Stimulated activated CD8-positive, alpha-beta memory T cell treated with anti-CD3 and anti-CD28 coated beads, Interleukin-7, amount 100 ng/mL, for 1 hour (primary cell): ENCODE data around the gene GALNT12.

Source experiments
- DNase-seq, 2 donors: peaks; one replicate each; pipeline ENCODE4 v3.0.0-alpha.2; 2020; ENCODE audit warnings: low read depth in 2 of 2

The GALNT12 gene

DNA sequence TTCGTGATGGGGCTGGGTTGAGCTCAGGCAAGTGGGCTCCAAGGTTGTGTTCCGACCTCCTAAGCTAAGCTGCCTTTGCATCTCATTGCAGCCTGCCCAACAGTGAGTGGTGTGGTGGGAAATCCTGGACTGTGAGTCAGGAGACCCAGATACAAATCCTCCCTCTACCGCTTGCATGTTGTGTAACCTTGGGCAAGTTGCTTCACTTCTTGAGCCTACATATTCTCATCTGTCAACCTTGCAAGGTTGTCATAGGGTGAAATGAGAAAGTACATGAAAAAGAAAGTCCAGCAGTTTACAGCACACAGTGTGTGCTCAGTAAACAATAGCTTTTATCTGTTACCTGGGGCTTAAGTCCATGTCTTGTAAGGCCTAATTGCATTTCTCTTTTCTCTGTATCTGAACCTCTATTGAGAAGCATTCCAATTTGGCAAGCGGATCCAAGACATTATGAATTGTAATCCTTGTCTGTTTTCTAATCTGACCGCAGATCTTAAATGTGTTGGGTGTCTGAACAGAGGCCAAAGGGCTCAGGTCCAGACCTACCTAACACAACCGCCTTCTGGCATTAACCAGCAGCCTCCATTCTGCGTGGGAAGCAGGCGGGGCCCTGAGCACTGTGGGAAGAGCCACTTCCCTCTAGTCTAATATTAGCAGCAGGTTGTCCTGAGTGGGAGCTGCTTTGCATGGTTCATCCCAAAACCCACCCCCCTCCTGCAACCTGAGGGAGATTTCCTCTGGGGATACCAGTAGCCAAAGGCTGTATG is 1.8 kb upstream of the GALNT12 start:
- DNase-seq = no peak

DNA sequence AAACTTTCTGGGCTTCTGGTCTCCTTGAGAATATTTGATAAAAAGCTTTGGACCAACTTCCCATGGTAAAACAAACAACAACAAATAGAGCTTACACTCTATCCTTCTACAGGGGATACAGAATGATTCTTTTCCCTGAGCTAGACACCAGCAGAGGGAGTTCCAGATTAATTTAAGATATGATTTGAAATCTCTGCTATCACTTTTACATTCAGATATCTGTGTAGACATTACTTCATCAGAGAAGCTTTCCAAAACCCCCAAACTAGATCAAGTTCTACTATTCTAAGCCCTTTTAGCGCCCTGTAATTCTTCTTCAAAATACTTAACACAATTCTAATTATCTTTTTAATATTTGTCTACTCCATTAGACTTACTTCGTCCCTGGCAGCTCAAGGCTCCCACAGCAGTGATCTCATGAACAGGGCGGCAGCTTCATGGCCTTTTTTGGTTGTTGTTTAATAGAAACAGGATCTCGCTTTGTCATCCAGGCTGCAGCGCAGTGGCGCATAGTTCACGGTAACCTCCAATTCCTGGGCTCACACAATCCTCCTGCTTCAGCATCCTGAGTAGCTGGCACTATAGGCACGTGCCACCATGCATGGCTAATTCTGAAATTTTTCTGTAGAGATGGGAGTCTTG is 955 bp upstream of the GALNT12 start:
- no peak for DNase-seq

DNA sequence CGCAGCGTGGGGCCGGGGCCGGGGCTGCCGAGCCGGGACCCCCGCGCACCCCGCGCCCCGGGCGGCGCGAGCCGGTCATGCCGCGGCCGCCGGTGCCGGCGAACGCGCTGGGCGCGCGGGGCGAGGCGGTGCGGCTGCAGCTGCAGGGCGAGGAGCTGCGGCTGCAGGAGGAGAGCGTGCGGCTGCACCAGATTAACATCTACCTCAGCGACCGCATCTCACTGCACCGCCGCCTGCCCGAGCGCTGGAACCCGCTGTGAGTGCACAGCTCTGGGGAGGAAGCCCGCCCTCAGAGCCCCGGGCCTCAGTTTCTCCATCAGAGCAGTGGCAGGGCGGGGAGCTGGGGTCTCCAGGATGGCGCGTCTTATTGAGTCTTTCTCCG is 335 bp downstream of the GALNT12 start:
- DNase-seq = no peak

DNA sequence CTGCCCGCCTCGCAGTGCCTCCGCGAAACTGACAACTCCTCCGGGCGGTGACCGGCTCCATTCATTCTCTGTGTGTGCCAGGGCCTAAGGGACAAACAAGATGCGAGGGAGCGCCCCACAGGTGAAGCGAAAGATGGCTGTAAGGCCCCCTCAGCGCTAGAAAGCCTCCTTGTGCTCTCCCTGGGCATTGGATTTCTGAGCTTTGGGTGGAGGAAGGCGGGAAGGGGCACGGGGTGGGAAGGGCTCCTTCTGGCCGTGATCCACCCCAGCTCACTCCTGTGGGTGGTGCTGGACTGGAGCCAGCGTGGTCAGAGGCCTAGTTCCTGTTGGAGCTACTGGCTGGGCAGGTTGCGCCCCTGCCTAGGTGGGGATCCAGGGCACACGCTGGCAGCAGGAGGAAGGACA is 943 bp downstream of the GALNT12 start:
- DNase-seq = no peak

DNA sequence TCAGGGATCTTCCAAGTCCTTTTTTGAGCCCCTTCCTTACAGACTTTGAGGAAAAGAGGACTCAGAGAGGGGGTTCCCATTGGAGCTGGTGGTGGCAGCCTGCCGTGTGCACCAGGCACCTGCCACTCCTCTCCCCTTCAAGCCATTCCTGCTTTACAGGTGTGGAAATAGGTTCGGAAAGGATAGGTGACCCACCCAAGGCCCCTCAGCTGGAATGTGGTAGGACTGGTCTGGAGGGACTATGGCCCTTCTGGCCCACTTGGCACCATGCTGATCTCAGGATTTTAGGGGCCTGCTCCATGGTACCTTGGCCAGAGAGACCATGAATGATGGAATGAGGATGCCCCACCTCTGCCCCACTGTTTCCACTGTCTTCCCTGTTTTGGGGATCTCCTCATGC is 1.4 kb downstream of the GALNT12 start:
- DNase-seq = no peak

DNA sequence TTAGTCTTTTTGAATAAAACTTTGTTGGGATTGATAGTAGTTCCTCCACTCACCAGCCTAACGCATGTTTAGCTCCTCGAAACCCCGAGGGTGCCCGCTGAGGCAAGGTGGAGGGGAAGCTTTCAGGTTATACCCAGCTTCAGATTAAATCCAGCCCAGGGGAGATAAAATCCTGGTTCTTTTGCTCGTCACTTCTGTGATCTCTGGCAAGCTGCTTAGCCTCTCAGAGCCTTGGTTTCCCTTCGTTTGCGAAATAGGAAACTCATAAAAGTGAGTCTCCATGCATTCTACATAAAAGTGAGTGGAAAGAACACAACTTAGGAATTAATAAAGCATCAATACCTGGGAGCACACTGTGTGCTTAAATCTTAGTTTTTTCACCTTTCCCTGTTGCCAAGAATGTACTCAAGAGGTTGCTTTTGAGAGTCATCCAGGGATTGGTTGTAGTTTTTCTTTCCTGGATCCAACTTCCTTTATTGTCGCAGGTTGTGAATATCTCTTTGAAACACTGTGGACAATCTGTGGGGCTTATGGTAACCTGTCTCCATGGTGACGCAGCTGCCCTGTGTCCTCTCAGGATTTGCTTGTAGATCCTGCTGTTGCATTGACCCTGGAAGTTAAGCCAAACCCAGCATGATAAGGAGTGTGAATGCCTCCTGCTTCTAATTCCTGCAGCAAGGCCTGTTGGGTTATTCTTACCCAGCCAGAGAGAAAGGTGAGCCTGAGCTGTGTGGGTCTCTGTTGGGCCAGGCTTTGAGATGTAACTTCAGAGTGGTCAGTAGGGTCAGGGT is 2.0 kb downstream of the GALNT12 start:
- DNase-seq = no peak

DNA sequence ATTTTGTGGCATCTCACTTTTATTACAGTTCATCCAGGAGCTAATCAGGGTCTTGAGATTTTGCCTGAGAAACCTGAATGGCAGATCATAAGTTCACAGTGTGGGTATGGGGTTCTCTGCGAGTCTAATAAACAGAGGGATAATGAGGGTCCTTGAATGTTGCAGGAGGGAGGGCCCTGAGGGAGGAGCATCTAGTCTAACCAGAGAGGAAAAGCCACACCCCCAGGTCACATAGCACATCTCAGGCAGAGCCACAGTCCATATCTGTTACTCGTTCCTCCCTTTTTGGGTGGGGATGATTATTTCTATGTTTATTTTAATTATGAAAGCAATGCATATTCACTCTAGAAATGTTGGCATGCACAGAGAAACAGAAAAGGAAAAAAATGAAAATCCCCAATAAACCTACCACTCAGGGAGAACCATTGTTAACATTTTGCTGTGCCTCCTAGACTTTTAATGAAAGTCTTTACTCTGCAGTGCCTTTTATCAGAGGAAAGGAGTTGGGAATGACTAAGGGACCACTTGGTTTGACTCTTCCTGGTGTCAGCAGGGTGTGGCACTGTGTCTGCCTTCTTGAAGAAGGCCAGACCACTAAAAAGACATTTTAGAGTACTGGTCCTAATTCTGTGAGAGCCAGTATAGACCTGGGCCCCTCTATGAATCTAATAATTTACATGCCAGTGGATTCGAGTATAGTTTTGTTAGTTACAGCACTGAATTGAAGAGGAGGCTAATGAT is 2.8 kb downstream of the GALNT12 start:
- no peak for DNase-seq

DNA sequence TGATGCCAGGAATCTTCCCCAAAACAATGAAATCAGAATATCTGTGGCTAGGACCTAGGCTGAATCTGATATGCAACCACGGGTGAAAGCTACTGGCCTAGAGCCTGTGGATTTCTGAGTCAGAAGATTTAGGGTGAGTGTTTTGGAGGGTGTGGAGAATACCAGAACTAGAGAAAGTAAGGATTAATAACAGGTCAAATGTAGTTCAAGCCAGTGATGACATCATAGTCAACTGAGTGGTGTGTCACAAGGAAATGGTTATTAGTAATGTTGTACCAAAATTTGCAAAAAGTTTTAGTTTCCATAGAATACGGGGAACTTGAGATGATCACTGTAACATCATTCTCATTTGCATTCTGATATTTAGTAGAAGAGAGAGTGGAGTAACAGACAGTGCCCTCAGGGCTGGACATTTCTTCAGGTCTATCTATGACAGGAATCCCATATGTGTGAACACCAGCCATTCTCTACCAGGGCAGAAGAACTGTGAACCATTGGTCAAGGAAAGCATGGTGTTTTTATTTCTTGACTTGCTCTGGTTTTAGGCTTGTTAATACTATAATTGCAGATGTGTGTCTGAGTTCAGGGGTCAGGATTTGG is 3.7 kb downstream of the GALNT12 start:
- no peak for DNase-seq

DNA sequence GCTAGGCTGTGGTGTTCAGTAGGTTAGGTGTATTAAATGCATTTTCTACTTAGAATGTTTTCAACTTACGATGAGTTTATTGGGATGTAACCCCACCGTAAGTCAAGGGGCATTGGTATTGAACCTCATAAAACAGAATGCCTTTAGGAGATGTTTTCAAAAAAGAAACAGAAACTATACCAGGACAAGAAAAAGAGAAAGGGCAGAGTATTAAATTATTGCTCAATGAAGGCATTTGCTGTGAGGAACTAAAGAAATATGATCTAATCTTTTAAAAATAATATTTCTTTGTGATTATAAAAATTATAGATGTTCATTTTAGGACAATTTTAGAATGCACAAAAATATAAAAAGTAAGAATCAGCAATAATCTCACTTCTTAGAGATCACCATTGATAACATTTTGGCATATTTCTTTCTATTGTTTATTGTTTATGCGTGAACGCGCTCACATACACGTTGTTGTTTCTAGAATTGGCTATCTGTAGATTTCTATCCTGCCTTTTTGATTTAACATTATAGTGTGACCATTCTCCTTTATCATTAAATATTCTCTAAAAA is 8.0 kb downstream of the GALNT12 start:
- no peak for DNase-seq

DNA sequence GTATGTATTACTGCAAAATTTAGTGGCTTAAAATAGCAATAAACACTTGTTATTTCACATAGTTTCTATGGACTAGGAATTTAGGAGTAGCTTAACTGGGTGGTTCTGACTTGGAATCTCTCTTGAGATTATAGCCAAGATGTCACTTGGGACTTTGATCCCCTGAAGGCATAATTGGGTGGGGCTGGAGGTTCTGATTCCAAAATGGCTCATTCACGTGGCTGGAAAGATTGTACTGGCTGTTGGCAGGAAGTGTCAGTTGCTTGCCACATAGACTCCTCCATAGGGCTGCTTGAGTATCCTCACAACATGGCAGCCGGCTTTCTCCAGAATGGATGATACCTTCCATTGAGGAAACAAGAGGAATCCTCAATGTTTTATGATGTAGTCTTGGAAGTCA is 11.3 kb downstream of the GALNT12 start:
- DNase-seq = no peak

DNA sequence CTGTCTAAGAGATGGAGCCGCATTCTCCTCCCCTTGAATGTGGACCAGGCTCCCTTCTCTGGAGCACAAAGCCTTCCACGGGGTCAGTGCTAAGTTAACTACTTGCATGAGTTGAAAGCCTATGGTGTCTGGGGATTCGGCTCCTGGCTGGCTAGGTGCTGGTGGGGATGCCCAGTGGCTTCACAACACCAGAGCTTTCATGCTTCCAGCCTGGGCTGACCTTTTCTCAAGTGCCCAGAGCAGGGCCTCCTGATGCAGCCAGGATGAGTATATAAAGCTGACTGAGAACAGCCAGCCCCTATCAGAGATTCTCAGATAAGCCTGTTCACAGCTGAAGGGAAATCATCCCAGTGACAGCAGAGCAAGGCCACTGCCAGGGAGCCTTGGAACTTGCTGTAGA is 11.8 kb downstream of the GALNT12 start:
- DNase-seq = no peak

DNA sequence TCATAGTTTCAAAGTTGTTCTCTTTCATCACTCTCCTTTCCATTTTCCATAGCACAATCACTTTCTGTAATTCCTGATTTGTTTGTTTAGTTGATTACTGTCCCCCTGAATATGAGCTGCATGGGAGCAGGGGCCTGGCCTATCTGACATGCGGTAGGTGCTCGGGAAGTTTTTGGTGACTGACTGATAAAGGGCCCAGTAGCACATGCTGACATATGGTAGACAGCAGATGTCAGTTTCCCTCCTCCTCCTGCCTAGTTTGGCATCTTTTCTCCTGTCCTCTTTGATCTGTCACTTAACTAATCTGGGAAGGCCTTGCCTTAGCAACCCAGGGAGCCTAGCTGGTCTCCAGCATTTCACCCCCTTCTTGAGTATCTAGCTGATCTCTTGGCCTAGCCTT is 14.4 kb downstream of the GALNT12 start:
- no peak for DNase-seq

DNA sequence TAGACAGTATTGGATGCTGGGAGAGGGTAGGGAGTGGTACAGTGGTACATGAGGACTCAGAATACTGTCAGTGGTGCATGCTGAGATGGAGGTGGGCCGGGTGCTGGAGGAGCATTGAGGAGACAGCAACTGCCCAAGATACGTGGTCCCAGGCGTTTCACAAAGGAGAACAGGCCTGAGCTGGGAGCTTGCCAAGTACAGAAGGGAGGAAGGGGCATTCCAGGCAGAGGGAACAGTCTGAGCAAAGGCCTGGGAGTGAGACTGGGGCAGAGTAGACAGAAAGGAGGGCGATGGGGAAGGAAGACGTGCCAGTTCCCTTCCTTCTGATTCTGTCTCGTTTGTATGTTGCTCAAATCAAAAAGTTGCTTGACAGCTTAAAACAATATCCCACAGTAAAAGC is 15.2 kb downstream of the GALNT12 start:
- no peak for DNase-seq

DNA sequence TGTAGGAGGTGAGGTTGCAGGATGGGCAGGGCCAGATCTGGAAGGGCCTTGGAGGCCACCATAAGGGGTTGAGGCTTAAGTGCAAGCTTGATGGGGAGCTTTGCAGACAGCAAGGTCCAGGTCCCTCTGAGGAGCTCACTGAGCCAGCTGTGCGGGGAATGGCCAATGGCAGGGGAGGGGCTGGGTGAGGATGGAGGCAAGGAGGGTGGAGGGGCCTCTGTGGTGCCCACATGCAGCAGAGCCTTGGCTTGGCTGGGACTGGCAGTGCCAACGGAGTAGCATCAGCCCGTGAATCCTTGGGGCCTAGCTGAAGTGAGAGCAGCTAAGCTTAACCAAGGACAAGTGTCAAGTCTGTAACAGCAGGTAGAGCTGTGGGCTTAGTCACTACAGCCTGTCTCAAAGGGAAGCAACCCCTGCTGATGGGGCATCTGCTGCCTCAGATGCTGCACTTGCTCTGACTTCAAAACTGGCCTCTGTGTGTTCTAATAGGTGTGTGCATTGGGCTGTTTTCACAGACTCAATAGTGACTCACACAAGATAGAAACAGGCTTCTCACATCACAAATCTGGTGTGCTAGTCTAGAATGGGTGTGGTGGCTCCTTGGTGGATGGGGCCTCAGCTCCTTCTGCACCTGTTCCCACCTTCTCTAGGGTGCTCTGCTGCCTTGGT is 16.3 kb downstream of the GALNT12 start:
- DNase-seq = no peak

DNA sequence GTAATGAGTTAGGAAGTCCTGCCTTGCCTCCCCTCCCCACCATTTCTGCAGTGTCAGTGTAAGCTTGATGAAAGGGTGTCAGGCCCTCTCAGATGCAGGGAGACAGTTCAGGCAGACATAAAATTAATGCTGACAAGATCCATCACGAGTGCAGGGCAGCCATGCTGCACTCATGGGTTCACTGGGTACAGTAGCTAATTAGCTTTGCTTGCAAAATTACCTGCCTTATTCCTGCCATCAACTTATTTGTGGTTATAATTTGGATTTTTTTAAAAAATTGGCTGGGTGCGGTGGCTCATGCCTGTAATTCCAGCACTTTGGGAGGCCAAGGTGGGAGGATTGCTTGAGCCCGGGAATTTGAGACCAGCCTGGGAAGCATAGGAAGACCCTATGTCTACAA is 17.9 kb downstream of the GALNT12 start:
- DNase-seq = no peak

DNA sequence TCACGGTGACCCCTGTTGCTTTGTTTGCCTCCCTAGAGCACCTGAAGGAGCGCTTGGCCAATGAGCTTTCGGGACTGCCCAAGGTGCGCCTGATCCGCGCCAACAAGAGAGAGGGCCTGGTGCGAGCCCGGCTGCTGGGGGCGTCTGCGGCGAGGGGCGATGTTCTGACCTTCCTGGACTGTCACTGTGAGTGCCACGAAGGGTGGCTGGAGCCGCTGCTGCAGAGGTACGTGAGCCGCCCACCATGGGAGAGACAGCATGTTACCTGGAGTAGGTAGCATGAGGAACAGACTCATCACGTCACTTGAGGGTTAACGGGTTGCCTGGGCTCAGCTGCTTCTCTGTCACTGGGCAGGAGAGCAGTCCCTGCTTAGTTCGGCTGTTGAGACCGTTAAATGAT is 19.2 kb downstream of the GALNT12 start:
- DNase-seq = no peak

DNA sequence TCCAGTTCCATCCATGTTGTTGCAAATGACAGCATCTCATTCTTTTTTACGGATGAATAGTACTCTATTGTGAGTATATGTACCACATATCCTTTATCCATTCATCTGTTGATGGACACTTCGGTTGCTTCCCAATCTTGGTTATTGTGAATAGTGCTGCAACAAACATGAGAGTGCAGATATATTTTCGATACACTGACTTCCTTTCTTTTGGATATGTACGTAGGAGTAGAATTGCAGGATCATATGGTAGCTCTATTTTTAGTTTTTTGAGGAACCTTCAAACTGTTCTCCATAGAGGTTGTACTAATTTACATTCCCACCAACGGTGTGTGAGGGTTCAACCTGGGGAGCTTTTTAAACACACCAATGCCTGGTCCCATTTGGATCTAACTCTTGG is 22.3 kb downstream of the GALNT12 start:
- no peak for DNase-seq

DNA sequence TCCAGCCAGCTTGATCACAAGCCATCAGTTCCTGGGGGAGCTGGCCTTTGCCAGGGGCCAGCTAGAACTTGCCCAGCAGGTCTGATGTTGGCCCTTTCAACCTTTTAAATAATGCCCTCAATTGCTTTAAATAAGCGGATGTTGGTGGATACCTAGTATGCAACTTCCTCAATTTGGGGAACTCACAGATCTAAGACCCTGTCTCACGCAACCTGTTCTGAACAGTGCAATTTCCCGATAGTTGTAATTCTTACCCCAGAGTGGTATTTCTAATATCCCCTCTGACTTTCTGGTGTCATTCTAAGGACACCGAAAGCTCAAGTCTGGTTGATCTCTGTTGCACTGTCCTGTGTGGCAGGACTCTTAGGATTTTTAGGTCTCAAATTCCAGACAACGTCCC is 23.1 kb downstream of the GALNT12 start:
- no peak for DNase-seq

DNA sequence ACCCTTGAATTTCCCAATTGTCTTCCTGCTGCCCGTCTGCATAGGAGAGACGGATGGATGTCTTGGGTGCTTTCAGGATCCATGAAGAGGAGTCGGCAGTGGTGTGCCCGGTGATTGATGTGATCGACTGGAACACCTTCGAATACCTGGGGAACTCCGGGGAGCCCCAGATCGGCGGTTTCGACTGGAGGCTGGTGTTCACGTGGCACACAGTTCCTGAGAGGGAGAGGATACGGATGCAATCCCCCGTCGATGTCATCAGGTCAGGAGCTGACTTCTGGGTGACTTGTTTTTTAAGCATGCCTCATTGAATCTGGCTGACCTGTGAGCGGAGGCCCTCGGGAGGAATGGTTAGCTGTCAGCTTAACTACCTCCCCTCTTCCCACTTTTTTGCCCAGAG is 24.2 kb downstream of the GALNT12 start:
- DNase-seq = no peak

DNA sequence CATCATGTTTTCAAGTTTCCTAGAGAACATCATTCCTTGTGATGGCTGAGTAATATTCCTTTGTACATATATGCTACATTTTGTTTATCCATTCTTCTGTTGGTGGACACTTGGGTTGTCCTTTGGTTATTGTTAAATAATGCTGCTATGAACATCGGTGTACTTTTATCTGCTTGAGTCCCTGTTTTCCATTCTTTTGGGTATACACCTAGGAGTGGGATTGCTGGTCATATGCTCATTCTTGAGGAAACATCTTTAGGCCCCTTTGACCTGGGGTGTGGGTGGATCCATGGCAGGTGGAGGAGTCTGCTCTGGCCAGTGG is 25.3 kb downstream of the GALNT12 start:
- no peak for DNase-seq
